Mucosa of descending colon (tissue), 3 donors: ENCODE measurements around the gene CSAD. TPM values are rescaled to one million over a fixed set of nuclear protein-coding genes. Genes with fewer than 3 reads are reported as not detected.
A peak's percentile ranks its signal among the peaks of the same experiment; 100 is the strongest.

Experiments used
- ATAC-seq: fragments of 200-7000 bp; cut with Tn5 transposase; one replicate; pipeline ENCODE4 v1.9.1; 2020; ENCODE audit warnings: mild to moderate bottlenecking, moderate library complexity
- DNase-seq, 3 donors: peaks; one replicate each; pipeline ENCODE4 v3.0.0-alpha.2; 2020
- H3K36me3 ChIP-seq: fragments of 200-600 bp; one replicate; pipeline ENCODE4 v1.8.0; 2021; ENCODE audit warnings: low read depth, mild to moderate bottlenecking
- H3K4me1 ChIP-seq: fragments of 200-600 bp; one replicate; pipeline ENCODE4 v1.8.0; 2021; ENCODE audit warnings: low read depth, mild to moderate bottlenecking
- H3K4me3 ChIP-seq: fragments of 200-600 bp; one replicate; pipeline ENCODE4 v1.8.0; 2021; ENCODE audit warnings: mild to moderate bottlenecking
- H3K9me3 ChIP-seq: fragments of 200-600 bp; one replicate; pipeline ENCODE4 v1.8.0; 2021; ENCODE audit warnings: mild to moderate bottlenecking
- CTCF ChIP-seq: fragments of 200-600 bp; IDR thresholded peaks from one replicate; pipeline ENCODE4 v1.8.0; 2022; ENCODE audit warnings: antibody characterized with exemption, mild to moderate bottlenecking
- intact Hi-C, 2 donors: fragments of 100-400 bp; cut with DNase I in 1 of 2; cut with micrococcal nuclease in 1 of 2; formaldehyde crosslinking; loops; one replicate each; pipeline versions ENCODE4 v1.11.0 to v1.11.1; 2022; cut with DNase I, micrococcal nuclease
- total RNA-seq, 3 donors: library from RNA; stranded (reverse); fragmentation: NEBNext Ultra II Directional in 2 of 3; extraction: Animal tissue kit (Norgen Biotek cat#: 25700) in 2 of 3; gene quantifications; one replicate each; pipeline versions ENCODE4 v1.2.1 to v1.2.4, GENCODE V29; 2021 to 2023
- donor health status: DM: no; HTN: no; CAD: no; lungs with moderate emphysema.
- donor health status: DM: no; HTN: no; CAD: no.
- donor health status: DM: no; HTN: yes; CAD: no.

CSAD gene
- total RNA-seq, 3 donors from 2014 or later: 23.4 to 44.4 (median 38.7) TPM

GRCh38 chr12:53226815-53227214 is 46.1 kb upstream of the CSAD start:
- intact Hi-C loops: no loop called here
- DNase-seq (no peak), ATAC-seq (no peak)
- no peaks in the 10 kb centered on the region for H3K9me3 ChIP-seq
- TF ChIP-seq CTCF: no peak
- no peaks in the 10 kb centered on the region for H3K36me3 ChIP-seq
- no peak overlapping the region for H3K4me3 ChIP-seq
- H3K4me1 ChIP-seq: peaks cover 45% of the 10 kb centered on the region

DNA sequence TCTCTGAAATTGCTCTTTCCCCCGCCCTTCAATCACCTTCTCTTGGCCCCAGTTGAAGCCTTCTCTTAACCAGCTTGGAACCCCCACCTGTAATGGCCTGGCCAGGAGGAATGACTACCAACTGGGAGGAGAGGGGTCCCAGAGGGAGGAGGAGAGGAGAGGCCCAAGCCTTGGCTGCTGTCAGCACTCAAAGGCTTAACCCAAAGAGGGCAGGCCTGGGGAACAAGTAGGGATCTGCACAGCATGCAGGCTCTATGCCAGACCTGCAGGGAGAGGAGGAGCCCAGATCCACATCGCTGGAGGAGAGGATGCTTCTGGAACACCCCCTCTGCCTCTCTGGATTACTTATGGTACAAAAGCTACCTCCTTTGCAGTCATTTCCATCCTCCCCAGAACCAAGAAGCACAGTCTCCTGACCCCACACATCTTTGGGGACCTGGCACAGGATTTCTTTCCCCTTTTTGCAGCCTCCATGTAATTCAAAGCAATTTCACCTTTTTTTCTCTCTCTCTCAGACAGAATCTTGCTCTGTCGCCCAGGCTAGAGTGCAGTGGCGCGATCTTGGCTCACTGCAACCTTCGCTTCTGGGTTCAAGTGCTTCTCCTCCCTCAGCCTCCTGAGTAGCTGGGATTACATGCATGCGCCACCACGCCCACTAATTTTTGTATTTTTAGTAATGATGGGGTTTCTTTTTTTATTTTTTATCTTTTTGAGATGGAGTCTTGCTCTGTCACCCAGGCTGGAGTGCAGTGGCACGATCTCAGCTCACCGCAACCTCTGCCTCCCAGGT is 45.1 kb upstream of the CSAD start:
- ATAC-seq: no peak

GRCh38 chr12:53224897-53225634 is 44.3 kb upstream of the CSAD start:
- DNase-seq (no peak), ATAC-seq (no peak)
- Histone ChIP-seq H3K4me3 (no peak overlapping the region), H3K4me1 (peaks cover 35% of the 10 kb centered on the region), H3K9me3 (no peaks in the 10 kb centered on the region), H3K36me3 (no peaks in the 10 kb centered on the region)
- no peak for TF ChIP-seq CTCF
- intact Hi-C loops: no loop called here

More for the DNA sequence above, 45.1 kb upstream of the CSAD start:
- Histone ChIP-seq H3K4me3 (no peak overlapping the region), H3K36me3 (no peaks in the 10 kb centered on the region), H3K9me3 (no peaks in the 10 kb centered on the region), H3K4me1 (peaks cover 35% of the 10 kb centered on the region)
- TF ChIP-seq CTCF: no peak
- intact Hi-C loops: no loop called here
- DNase-seq: no peak

GRCh38 chr12:53224061-53224896 is 43.6 kb upstream of the CSAD start:
- peaks cover 36% of the 10 kb centered on the region for H3K4me1 ChIP-seq
- H3K36me3 ChIP-seq: no peaks in the 10 kb centered on the region
- intact Hi-C loops: no loop called here
- no peak for TF ChIP-seq CTCF
- ATAC-seq: no peak
- peak in 2 of 3 donors; percentile 54 to 63 for DNase-seq
- no peaks in the 10 kb centered on the region for H3K9me3 ChIP-seq
- no peak overlapping the region for H3K4me3 ChIP-seq

DNA sequence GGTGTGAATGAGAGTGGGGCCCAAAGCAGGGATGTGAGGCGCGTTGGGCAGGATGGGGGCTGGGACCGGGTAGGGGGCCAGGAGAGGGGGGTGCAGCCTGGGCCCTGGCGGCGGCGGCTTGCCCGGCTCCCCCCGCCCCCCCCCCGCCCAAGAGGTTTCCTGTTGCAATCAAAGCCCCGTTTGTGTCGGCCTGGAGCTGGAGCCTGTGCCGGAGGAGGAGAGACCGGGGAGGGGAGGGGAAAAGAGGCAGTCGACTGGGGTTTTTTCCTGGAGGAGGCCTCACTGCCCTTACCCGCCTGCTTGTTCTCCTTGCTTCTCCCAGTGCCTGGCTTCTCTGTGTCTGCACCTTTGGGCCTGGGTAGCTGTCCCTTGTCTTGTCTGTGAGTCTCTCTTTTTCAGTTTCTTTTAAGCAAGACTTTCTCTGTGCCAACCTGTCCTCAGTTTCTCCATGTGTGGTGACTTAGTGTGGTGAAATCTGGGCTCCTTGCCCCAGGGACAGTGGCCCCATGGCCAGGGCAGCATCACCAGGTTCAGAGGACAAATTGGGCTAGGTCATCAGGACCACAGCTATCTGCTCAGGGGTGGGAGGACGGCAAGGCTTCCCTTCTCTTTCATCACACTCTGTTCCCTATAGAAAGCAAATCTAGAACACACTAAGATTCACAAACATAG is 42.8 kb upstream of the CSAD start:
- intact Hi-C loops: no loop called here
- H3K36me3 ChIP-seq: no peaks in the 10 kb centered on the region
- peak in 2 of 3 donors; percentile 26 to 39 for DNase-seq
- no peak for ATAC-seq
- H3K9me3 ChIP-seq: no peaks in the 10 kb centered on the region
- H3K4me1 ChIP-seq: peaks cover 44% of the 10 kb centered on the region
- H3K4me3 ChIP-seq: no peak overlapping the region
- TF ChIP-seq CTCF: no peak
